KOPT-K1 (cell line): Measurements from ENCODE around the gene SLC25A44.
"Not testable (repeated sequence)": the region's sequence is repeated elsewhere in the genome, so short reads cannot be mapped to it uniquely, and the experiment has no call there.

Experiments
- H3K27ac ChIP-seq: fragments of 200-600 bp; sonication (generic); 2 replicates; pipeline ENCODE4 v1.5.1; 2016; ENCODE audit warnings: antibody characterized with exemption, mild to moderate bottlenecking, low read depth, low read length; ENCODE audit not compliant: poor library complexity, severe bottlenecking
- H3K36me3 ChIP-seq: fragments of 200-600 bp; sonication (generic); 2 replicates; pipeline ENCODE4 v1.5.1; 2017; ENCODE audit warnings: antibody characterized with exemption, mild to moderate bottlenecking, low read length, moderate library complexity; ENCODE audit not compliant: insufficient read depth
- H3K9me3 ChIP-seq: fragments of 200-600 bp; sonication (generic); 2 replicates; pipeline ENCODE4 v1.5.1; 2017; ENCODE audit warnings: antibody characterized with exemption, low read length, mild to moderate bottlenecking; ENCODE audit not compliant: insufficient read depth, poor library complexity, severe bottlenecking

The SLC25A44 gene

DNA sequence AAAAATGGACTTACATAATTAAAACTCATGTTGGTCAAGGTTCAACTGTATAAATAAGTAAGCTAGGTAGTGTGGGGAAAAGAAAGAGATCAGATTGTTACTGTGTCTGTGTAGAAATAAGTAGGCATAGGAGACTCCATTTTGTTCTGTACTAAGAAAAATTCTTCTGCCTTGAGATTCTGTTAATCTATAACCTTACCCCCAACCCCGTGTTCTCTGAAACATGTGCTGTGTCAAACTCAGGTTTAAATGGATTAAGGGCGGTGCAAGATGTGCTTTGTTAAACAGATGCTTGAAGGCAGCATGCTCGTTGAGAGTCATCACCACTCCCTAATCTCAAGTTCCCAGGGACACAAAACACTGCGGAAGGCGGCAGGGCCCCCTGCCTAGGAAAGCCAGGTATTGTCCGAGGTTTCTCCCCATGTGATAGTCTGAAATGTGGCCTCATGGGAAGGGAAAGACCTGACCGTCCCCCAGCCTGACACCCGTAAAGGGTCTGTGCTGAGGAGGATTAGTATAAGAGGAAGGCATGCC is 12.4 kb upstream of the SLC25A44 start:
- not testable (repeated sequence) for H3K27ac ChIP-seq, H3K9me3 ChIP-seq, H3K36me3 ChIP-seq

DNA sequence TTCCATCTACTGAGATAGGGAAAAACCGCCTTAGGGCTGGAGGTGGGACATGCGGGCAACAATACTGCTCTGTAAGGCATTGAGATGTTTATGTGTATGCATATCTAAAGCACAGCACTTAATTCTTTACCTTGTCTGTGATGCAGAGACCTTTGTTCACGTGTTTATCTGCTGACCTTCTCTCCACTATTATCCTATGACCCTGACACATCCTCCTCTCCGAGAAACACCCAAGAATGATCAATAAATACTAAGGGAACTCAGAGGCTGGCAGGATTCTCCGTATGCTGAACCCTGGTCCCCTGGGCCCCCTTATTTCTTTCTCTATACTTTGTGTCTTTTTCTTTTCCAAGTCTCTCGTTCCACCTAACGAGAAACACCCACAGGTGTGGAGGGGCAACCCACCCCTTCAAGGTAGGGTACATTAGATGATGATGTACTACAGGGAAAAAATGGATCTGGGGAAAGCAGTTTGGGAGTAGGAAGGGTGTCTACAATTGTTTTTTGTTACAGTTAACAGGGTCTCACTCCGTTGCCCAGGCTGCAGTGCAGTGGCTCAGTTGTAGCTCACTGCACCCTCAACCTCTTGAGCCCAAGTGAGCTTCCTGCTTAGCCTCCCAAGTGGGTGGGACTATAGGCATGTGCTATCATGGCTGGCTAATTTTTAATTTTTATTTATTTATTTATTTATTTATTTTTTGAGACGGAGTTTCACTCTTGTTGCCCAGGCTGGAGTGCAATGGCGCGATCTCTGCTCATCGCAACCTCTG is 11.7 kb upstream of the SLC25A44 start:
- H3K9me3 ChIP-seq, result peaks cover 10% of the 10 kb centered on the region
- H3K27ac ChIP-seq, H3K36me3 ChIP-seq: not testable (repeated sequence)

DNA sequence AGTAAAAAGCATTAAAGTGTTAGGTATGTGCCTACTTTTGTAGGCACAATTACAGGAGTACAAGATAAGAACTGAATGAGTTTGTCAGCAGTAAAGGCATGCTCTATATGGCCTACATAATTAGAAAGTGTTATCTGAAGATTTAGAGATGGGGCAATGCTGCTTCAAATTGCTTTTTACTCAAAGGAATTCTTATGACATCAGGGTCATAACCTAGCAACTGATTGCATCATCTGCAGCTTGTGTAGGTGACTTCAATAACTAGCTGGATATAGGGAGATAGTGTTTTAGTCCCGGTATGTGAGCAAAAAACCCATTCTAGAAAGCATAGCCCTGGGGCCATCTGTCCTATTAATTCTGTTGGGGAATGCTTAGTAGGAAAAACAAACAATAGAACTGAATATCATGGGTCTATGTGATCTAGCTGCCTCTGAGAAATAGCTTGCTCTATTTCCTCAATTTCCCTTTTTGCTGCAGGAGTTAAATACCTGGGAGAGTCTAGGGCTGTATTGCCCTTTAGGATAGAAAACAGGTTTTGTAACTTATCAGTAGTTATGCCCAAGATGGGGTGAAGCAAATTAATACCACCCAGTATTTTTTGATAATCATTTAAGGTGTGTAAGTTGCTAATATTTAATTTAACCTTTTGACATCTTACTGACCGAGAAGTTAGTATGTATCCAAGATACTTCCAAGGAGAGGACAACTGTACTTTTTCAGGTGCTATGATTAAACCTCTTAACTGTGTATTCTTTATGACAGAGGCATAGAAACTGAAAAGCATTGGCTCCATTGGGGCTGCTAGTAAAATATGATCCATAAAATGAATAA is 7.3 kb upstream of the SLC25A44 start:
- H3K36me3 ChIP-seq, H3K27ac ChIP-seq: not testable (repeated sequence)
- H3K9me3 ChIP-seq, result peaks cover 20% of the 10 kb centered on the region

DNA sequence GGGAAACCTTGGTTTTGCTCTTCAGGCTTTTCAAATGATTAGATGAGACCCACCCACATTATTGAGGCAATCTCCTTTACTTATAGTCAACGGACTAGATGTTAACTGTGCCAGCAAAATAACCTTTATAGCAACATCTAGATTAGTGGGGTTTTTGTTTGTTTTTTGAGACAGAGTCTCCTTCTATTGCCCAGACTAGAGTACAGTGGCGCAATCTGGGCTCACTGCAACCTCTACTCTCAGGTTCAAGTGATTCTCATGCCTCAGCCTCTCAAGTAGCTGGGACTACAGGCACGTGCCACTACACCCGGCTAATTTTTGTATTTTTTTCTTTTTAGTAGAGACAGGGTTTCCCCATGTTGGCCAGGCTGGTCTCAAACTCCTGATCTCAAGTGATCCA is 3.6 kb upstream of the SLC25A44 start:
- H3K9me3 ChIP-seq, result peaks cover 20% of the 10 kb centered on the region
- H3K36me3 ChIP-seq, H3K27ac ChIP-seq: not testable (repeated sequence)

DNA sequence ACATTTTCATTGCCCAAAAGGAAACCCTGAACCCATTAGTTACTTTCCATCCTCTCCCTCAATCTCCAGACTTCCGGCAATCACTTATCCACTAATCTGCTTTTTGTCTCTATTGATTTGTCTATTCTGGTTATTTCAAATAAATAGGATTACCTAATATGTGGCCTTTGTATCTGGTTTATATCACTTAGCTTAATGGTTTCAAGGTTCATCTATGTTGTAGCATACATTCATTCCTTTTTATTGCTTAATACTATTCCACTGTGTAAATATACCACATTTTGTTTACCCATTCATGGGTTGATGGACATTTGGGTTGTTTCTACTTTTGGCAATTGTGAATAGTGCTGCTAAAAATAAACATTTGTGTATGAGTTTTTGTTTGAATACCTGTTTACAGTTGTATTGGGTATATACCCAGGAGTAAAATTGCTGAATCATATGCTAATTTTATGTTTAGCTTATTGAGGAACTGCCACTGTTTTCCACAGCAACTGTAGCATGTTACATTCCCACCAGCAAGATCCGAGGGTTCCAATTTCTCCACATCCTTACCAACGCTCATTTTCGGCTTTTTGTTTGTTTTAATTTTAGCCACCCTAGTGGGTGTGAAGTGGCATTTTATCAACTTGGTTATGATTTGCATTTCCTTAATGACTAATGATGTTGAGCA is 2.5 kb upstream of the SLC25A44 start:
- H3K9me3 ChIP-seq, result peaks cover 15% of the 10 kb centered on the region
- peaks cover 13% of the 10 kb centered on the region for H3K36me3 ChIP-seq
- H3K27ac ChIP-seq, result no peak overlapping the region

DNA sequence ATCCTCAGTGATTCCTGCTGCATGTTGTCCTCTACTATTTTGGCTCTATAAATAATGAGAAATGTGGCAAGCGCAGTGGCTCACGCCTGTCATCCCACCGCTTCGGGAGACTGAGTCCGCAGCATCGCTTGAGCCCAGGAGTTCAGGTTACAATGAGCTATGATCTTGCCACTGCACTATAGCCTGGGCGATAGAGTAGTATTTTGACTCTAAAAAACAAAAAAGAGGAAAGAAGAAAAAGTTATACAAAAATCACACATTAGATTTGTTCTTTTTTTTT is 756 bp upstream of the SLC25A44 start:
- Histone ChIP-seq H3K36me3 (peaks cover 21% of the 10 kb centered on the region), H3K9me3 (peaks cover 9% of the 10 kb centered on the region), H3K27ac (peak overlapping the region; percentile 89)

DNA sequence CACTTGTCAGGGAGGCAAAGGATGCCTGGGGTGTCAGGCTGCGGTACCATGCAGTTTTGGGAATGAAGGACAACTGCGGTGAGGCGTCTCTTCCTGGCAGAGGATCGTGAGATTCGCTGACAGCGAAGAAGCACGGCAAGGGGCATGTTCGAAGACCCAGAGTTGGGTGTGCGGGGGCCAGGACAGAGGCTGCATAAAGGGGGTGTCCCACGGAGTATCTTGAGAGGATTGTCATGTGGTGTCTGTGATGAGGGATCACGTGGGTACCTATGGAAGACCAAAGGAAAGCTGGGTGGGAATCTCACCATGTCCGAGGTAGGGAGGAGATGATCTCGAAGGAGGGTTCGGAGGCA is 372 bp downstream of the SLC25A44 start:
- peak overlapping the region; percentile 89 for H3K27ac ChIP-seq
- peaks cover 2% of the 10 kb centered on the region for H3K9me3 ChIP-seq
- peaks cover 24% of the 10 kb centered on the region for H3K36me3 ChIP-seq

DNA sequence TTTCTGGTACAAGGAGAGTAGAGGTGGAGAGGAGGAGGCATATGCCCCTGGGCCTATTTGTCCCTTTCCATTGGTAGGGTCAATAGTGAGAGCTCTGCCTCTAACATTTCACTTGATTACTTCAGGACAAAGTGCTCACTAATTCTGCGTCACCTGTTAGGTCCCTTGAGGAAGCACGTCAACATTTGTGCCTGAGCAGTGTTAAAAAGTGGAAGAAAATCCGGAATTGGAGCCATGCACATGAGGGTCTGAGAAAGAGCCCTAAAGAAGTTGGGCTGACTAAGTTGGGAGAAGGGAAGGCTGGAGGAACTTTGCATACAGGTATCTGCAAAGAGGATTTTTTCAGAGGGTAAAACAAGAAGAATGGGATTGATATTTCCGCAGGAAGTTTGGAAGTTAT is 1.9 kb downstream of the SLC25A44 start:
- Histone ChIP-seq H3K27ac (no peak overlapping the region), H3K36me3 (peaks cover 40% of the 10 kb centered on the region), H3K9me3 (no peaks in the 10 kb centered on the region)

DNA sequence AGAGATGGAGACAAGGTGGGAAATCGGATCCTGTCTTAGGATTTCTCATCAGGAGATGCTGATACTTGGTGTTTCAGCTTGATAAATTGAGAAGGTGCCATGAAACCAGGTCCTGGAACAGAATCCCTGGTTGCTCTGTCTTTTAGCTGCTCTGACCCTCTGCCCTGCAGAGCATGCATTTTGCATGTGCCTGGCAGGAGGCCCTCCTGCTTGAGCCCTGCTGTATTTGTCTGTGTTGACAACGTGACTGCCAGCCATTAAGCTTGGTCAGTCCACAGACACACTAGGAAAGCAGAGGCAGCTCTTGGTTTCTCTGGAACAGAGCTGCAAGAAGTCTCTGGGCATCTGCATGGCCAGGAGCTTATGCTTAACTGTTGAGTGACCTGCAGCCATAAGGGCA is 2.5 kb downstream of the SLC25A44 start:
- peaks cover 46% of the 10 kb centered on the region for H3K36me3 ChIP-seq
- no peaks in the 10 kb centered on the region for H3K9me3 ChIP-seq
- no peak overlapping the region for H3K27ac ChIP-seq

DNA sequence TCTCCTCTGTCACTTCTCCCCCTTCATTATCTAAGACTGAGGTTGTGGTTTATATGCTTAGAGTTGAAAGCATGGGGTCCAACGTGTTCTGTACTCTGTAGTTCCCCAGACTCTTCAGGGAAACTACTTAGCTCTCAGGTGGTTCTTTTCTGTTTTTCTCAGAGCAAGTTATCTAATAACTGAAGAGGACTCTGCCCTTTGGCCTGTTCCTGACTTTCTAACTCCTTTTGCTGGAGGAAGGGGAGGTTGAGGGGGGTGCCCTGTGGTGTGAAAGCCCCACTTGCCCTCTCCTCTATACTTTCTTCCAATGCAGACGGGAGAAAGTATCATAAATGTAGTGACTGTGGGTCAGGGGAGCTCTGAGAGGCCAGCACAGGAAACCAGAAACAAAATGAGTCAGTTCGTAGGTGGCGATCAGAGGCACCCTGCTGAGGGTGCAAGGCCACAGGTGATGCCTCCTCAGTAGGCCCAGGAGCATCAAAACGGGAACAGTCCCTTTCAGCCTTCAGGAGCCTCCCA is 5.0 kb downstream of the SLC25A44 start:
- H3K9me3 ChIP-seq, result no peaks in the 10 kb centered on the region
- H3K36me3 ChIP-seq, result peaks cover 66% of the 10 kb centered on the region
- H3K27ac ChIP-seq, result peak overlapping the region; percentile 65

DNA sequence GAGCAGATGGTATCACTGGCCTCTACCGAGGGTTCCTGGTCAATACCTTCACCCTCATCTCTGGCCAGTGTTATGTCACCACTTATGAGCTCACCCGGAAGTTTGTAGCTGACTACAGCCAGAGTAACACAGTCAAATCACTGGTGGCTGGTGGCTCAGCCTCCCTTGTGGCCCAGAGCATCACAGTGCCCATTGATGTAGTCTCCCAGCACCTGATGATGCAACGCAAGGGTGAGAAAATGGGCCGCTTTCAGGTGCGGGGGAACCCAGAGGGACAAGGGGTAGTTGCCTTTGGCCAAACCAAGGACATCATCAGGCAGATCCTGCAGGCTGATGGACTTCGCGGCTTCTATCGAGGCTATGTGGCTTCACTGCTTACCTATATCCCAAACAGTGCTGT is 6.1 kb downstream of the SLC25A44 start:
- Histone ChIP-seq H3K36me3 (peaks cover 77% of the 10 kb centered on the region), H3K27ac (no peak overlapping the region), H3K9me3 (no peaks in the 10 kb centered on the region)

DNA sequence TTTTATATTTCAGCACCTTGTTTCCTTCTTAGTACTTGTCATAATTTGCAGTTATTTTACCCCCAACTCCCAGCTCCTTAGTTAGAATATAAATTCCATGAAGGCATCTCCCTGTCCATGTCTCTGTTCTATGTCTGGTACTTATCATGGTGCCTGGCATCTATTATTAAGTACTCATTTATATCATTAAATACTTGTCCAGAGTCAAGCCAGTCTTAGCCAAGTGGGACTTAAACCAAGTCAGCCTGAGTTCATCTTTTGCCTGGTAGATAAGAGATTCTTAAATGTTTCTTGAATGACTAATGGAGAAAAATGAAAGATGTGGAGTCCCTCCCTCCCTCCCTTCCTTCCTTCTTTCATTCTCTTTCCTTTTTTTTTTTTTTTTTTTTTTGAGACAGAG is 9.4 kb downstream of the SLC25A44 start:
- H3K9me3 ChIP-seq, result no peaks in the 10 kb centered on the region
- no peak overlapping the region for H3K27ac ChIP-seq
- peaks cover 88% of the 10 kb centered on the region for H3K36me3 ChIP-seq

DNA sequence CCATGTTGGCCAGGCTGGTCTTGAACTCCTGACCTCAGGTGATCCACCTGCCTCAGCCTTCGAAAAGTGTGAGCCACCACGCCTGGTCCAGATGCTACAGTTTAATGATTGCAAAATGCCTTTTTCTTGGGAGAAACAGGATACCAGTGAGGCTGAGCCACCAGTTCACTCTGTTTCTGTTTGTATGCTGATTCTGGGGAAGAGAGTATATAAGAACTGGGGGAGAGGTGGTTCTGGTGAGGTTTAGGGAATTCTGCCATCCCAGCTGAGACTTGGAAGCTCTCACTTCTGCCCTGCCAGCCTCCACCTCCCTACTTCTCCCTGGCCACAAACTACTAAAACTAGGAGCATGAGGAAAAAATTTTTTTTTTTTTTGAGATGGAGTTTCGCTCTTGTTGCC is 10.8 kb downstream of the SLC25A44 start:
- no peaks in the 10 kb centered on the region for H3K9me3 ChIP-seq
- no peak overlapping the region for H3K27ac ChIP-seq
- peaks cover 95% of the 10 kb centered on the region for H3K36me3 ChIP-seq

DNA sequence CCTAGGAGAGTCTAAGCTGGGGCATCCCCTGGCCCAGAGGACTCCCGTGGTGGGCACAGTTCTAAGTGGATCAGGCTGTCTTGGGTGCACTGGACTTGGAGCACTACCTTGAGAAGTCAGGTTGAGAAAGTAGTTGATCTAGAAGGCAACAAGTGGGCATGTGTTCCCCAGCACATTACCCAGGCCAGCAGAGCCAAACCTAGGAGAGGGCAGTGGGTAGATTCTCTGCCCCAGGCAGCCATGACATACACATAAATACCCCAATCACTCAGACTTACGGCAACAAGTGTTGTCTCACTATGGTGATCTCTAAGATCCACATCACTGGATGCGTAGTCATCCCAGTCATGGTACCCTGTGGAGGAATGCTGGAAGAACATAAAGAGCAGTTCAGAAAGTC is 17.3 kb downstream of the SLC25A44 start:
- H3K36me3 ChIP-seq, result peaks cover 67% of the 10 kb centered on the region
- H3K9me3 ChIP-seq, result peaks cover 1% of the 10 kb centered on the region
- H3K27ac ChIP-seq, result no peak overlapping the region

DNA sequence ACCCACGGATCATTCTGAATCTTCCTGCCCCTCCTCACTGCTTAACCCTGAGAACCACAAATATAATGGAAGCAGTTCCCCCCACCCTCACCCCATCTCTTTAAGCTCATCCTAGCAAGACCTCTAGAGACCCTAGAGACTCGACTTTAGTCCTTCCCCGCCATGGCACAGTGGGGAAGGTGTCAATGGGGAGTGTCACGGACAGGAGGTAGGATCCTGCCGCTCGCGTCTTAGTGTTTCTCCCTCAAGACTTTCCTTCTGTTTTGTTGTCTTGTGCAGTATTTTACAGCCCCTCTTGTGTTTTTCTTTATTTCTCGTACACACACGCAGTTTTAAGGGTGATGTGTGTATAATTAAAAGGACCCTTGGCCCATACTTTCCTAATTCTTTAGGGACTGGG is 18.2 kb downstream of the SLC25A44 start:
- peaks cover 58% of the 10 kb centered on the region for H3K36me3 ChIP-seq
- peak overlapping the region; percentile 95 for H3K27ac ChIP-seq
- H3K9me3 ChIP-seq, result peaks cover 6% of the 10 kb centered on the region
